Mesothelial cell of epicardium (in vitro differentiated cells): ENCODE measurements around the gene ST6GALNAC4. TPM values are rescaled to one million over a fixed set of nuclear protein-coding genes. Genes with fewer than 3 reads are reported as not detected.

Experiments used
- DNase-seq, 2 experiments: peaks; one replicate each; pipeline ENCODE4 v3.0.0; 2021; ENCODE audit warnings: low spot score in 2 of 2; ENCODE audit not compliant: unreplicated experiment in 2 of 2
- H3K27ac Mint-ChIP-seq: 2 replicates; pipeline ENCODE4 v1.8.0; 2021; ENCODE audit warnings: mixed read lengths
- H3K27me3 Mint-ChIP-seq: 2 replicates; pipeline ENCODE4 v1.8.0; 2021; ENCODE audit warnings: low read depth, mixed read lengths
- H3K36me3 Mint-ChIP-seq: 2 replicates; pipeline ENCODE4 v1.8.0; 2021; ENCODE audit warnings: mixed read lengths
- H3K4me1 Mint-ChIP-seq: 2 replicates; pipeline ENCODE4 v1.8.0; 2021; ENCODE audit warnings: mixed read lengths
- H3K4me3 Mint-ChIP-seq: 2 replicates; pipeline ENCODE4 v1.8.0; 2021; ENCODE audit warnings: mild to moderate bottlenecking, moderate library complexity, mixed read lengths
- H3K9me3 Mint-ChIP-seq: 2 replicates; pipeline ENCODE4 v1.8.0; 2021; ENCODE audit warnings: mixed read lengths
- microRNA-seq: library from miRNA; unstranded; fragments of <30 nt; microRNA quantifications from one replicate; pipeline ENCODE4 v1.2.0, GENCODE V29; 2021; ENCODE audit warnings: inconsistent platforms, mixed read lengths
- total RNA-seq: library from RNA; stranded (reverse); gene quantifications from 3 replicates; pipeline ENCODE4 v1.2.1, GENCODE V29; 2021
- TF ChIP-seq, protein P1 (sequence below): fragments of 200-600 bp; sonication (generic); IDR thresholded peaks from one replicate; pipeline ENCODE4 v1.5.0; 2021; ENCODE audit warnings: antibody characterized with exemption; ENCODE audit not compliant: unreplicated experiment

ST6GALNAC4 gene
- total RNA-seq, 1 donor from 2014 or later: 14.5 TPM

- H3K4me1 Mint-ChIP-seq: peaks cover 22% of the 10 kb centered on the region
- H3K9me3 Mint-ChIP-seq: no peaks in the 10 kb centered on the region
- peaks cover 1% of the 10 kb centered on the region for H3K36me3 Mint-ChIP-seq
- no peak overlapping the region for H3K4me3 Mint-ChIP-seq
- DNase-seq: no peak
- no peaks in the 10 kb centered on the region for H3K27me3 Mint-ChIP-seq
- TF ChIP-seq, protein P1, sequence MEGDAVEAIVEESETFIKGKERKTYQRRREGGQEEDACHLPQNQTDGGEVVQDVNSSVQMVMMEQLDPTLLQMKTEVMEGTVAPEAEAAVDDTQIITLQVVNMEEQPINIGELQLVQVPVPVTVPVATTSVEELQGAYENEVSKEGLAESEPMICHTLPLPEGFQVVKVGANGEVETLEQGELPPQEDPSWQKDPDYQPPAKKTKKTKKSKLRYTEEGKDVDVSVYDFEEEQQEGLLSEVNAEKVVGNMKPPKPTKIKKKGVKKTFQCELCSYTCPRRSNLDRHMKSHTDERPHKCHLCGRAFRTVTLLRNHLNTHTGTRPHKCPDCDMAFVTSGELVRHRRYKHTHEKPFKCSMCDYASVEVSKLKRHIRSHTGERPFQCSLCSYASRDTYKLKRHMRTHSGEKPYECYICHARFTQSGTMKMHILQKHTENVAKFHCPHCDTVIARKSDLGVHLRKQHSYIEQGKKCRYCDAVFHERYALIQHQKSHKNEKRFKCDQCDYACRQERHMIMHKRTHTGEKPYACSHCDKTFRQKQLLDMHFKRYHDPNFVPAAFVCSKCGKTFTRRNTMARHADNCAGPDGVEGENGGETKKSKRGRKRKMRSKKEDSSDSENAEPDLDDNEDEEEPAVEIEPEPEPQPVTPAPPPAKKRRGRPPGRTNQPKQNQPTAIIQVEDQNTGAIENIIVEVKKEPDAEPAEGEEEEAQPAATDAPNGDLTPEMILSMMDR: no peak
- no peak overlapping the region for H3K27ac Mint-ChIP-seq
Observed at GRCh38 chr9:127860779-127861178, 56.1 kb downstream of the ST6GALNAC4 start.

- Mint-ChIP-seq H3K4me3 (no peak overlapping the region), H3K27ac (no peak overlapping the region), H3K27me3 (no peaks in the 10 kb centered on the region), H3K36me3 (no peaks in the 10 kb centered on the region), H3K4me1 (peaks cover 17% of the 10 kb centered on the region), H3K9me3 (no peaks in the 10 kb centered on the region)
- no peak for DNase-seq
- TF ChIP-seq, protein P1: no peak
Observed at GRCh38 chr9:127860260-127860659, 56.6 kb downstream of the ST6GALNAC4 start.

DNA sequence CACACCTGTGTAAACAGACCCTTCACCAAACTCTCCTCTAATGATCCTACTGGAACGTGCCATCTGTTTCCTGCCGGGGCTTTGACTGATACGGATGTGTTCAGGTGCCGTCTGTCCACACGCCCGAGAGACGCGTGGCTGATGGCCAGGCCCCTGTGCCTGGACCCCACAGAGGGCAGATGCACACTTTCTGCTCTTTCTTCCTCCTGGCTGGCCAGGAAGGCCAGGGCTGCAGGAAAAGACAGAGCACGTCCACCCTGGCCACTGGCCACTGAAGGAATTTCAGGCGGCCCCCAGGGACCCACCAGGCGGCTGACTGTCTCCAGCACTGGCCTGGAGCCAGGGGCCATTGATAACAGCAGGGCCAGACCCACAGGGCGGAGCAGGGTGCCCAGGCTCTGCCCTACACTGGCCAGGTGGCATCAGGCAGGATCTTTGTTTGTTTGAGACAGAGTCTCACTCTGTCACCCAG, 58.8 kb downstream of the ST6GALNAC4 start:
- no peak for DNase-seq
- Mint-ChIP-seq H3K4me3 (no peak overlapping the region), H3K27ac (peak overlapping the region; percentile 75), H3K9me3 (no peaks in the 10 kb centered on the region), H3K36me3 (no peaks in the 10 kb centered on the region), H3K27me3 (no peaks in the 10 kb centered on the region), H3K4me1 (peaks cover 16% of the 10 kb centered on the region)
- TF ChIP-seq, protein P1: no peak

Small RNA genes lying within 50 kb of the gene (microRNA-seq; reads per million reads assigned to microRNA genes)
- gene MIR4672: not detected

Other genes starting within 250 kb of the ST6GALNAC4 start
- 0.34 to 0.49 TPM (median 0.41 TPM) in 3 replicates for gene CFAP157, start 210.1 kb downstream of the ST6GALNAC4 start, total RNA-seq
- 9.4 to 10.3 TPM (median 9.5 TPM) in 3 replicates for gene PTRH1, start 201.4 kb downstream of the ST6GALNAC4 start, total RNA-seq
- 0.07 TPM in 1 of 3 replicates, not detected in the others for gene TTC16, start 201.0 kb downstream of the ST6GALNAC4 start, total RNA-seq
- gene TOR2A, start 181.7 kb downstream of the ST6GALNAC4 start, total RNA-seq: 14.0 to 17.3 TPM (median 15.9 TPM) in 3 replicates
- gene SH2D3C, start 138.4 kb downstream of the ST6GALNAC4 start, total RNA-seq: 3.4 to 3.9 TPM (median 3.7 TPM) in 3 replicates
- 110 to 120 TPM (median 112 TPM) in 3 replicates for gene CDK9, start 131.0 kb downstream of the ST6GALNAC4 start, total RNA-seq
- 58.1 to 61.4 TPM (median 58.2 TPM) in 3 replicates for gene FPGS, start 114.2 kb downstream of the ST6GALNAC4 start, total RNA-seq
- 7.3 to 8.5 TPM (median 8.1 TPM) in 3 replicates for gene ENG, start 62.4 kb downstream of the ST6GALNAC4 start, total RNA-seq
- 34.4 to 39.4 TPM (median 38.5 TPM) in 3 replicates for gene AK1, start 39.4 kb downstream of the ST6GALNAC4 start, total RNA-seq
- 34.2 to 37.5 TPM (median 36.2 TPM) in 3 replicates for gene ST6GALNAC6, start 17.4 kb downstream of the ST6GALNAC4 start, total RNA-seq
- gene PIP5KL1, start 13.7 kb upstream of the ST6GALNAC4 start, total RNA-seq: 7.6 to 9.0 TPM (median 8.2 TPM) in 3 replicates
- gene DPM2, start 20.8 kb upstream of the ST6GALNAC4 start, total RNA-seq: 36.8 to 37.5 TPM (median 36.9 TPM) in 3 replicates
- gene EEIG1, start 63.9 kb upstream of the ST6GALNAC4 start, total RNA-seq: 62.8 to 68.8 TPM (median 67.4 TPM) in 3 replicates
- 8.5 to 9.2 TPM (median 8.9 TPM) in 3 replicates for gene NAIF1, start 150.3 kb upstream of the ST6GALNAC4 start, total RNA-seq
- 24.2 to 26.4 TPM (median 26.2 TPM) in 3 replicates for gene SLC25A25, start 151.2 kb upstream of the ST6GALNAC4 start, total RNA-seq
- gene PTGES2, start 210.7 kb upstream of the ST6GALNAC4 start, total RNA-seq: 70.0 to 74.8 TPM (median 72.6 TPM) in 3 replicates
- not detected in 3 replicates for gene LCN2, start 232.4 kb upstream of the ST6GALNAC4 start, total RNA-seq
- 60.7 to 64.4 TPM (median 63.1 TPM) in 3 replicates for gene BBLN, start 243.2 kb upstream of the ST6GALNAC4 start, total RNA-seq